GM18861 (cell line): ENCODE measurements around the gene EYS.
"Not testable (repeated sequence)": the region's sequence is repeated elsewhere in the genome, so short reads cannot be mapped to it uniquely, and the experiment has no call there.

Experiments
- ATAC-seq: cut with Tn5 transposase; IDR thresholded peaks from one replicate; pipeline ENCODE4 v1.9.1; 2021; ENCODE audit not compliant: unreplicated experiment

EYS gene

DNA sequence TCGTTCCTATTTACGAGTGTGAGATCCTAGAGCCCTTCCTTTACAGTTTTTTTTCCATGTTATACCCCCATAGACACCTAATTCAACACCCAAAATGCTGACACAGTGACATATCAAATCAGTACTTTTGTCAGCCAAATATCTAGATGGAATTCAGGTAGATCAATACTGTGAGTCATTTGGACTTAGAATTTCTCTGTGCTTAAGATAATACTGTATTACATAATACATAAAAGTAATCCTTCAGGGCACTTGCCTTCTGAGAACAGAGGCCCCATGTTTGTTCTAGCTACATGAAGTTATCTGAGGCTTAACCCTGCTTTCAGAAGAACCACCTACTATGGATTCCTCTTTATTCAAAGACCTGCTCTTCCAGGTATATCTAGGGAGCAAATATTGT, 1448.3 kb downstream of the EYS start:
- ATAC-seq: no peak

DNA sequence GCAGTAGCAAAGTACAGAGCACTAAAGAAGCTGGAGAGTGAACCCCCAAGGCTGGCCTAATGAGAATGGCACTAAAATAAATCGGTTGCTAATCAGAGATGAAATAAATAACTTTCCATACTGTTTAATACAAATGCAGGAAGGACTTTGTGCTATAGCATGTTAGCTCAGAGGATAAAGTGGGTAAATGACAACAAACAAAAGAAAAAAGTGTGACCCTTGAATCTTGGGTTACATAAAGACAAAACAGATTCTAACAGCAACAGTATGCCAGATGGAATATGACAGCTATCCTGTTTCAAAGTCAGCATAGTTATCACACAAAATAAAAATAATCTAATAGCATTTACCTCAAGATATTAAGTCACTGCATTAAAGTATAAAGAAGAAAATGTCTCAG, 1448.7 kb downstream of the EYS start:
- ATAC-seq: no peak

DNA sequence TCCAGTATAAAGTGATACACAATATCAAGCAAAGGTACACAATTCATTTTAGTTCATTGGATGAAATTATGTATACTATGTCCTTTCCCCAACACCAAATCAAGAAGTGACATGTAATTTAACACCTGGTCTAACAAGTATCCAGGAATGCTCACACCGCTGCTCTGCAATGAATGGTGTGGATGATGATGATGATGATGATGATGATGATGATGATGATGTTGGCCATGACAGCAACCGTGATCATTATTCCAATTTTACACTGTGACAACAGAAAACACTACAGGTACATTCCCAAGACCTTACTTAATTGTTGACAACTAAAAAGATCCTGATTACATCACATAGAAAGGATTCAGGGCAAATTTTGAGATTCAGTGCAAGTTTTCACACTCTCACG, 1449.4 kb downstream of the EYS start:
- ATAC-seq: no peak

DNA sequence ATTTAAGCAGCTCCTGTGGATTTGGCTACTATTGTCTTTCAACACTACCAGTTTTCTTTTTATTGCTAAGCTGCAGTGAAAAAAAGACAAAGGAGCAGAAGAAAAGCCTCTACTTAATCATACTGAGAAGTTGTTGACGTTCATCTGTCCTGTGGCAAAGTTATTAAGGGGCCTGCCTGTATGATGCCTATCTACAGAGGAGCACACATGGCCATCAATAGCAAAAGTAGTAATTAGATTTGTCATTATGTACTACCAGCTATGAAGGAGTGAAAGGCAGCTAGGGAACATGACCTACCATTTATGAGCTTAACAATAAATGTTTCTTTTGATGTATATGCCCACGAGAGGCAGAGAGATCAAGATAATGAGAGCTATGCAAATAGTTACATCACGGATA, 1450.5 kb downstream of the EYS start:
- no peak for ATAC-seq

DNA sequence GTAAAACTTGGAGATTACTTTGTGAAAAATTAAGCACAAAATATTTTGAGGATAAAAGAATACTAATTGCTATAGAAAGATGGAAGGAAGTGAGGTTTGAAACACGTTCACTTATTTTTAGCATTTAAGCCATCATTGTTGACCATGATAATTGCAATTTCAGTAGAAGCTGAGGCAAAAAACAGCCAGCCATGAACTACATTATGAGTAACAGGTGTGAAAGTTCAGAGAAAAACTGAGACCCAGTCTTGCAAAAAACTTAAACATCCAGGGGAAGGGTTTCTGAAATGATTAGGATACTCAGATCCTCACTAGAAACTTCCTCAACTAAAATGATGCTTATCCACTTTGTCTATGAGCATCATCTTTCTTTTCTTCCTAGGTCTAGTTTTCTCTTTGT, 1452.0 kb downstream of the EYS start:
- ATAC-seq: no peak

DNA sequence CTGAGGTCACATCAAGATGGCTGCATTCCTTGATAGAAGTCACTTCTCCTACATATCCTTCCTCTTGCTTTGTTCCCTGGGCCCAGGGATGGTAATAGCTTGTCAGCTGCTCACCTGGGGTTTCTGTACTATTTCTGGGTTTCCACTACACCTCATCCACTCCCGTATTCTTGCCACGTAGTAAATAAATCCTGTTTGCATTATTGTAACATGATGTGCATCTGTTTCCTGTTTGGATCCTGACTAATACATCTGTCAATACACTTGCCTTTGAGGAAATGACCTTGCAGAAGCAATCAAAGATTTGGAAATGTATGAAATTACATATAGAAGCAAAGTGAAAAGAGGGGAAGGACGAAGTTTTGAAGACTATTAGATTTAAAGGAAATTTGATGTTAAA, 1452.5 kb downstream of the EYS start:
- no peak for ATAC-seq

DNA sequence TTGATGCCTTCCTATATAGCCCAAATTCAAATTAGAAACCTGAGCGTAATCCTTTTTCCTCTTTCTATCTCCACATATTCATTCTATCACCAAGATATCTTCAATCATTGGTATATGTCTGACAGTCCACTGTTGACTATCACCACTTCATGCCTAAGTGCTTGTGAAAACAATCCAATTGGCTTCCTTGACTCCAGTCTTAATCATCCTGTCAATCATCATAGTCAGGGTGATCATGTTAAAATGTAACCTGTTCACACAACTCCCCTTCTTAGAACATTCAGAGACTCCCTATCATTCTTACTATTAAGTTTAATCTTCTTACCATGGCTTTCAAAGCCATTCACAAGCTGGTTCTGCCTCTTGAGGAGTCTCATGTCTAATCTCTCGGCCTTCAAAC, 1454.8 kb downstream of the EYS start:
- ATAC-seq: no peak

DNA sequence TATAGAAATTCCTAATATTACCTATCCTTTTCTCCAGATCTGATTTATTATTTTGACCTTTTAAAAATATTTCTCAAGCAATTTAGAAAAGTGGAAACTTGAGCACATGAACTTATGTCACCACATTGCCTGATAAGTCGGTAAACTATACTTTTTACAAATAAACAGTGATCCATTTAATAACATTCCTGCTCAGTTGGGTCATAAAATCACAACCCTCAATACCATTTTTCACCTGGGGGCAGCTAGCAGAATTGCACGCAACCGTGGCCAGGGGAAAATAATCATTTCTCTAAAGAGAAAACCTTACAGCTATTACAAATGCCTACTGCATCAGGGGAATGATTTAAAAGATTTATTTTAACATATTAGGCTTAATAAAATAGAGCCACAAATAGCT, 1456.9 kb downstream of the EYS start:
- no peak for ATAC-seq

DNA sequence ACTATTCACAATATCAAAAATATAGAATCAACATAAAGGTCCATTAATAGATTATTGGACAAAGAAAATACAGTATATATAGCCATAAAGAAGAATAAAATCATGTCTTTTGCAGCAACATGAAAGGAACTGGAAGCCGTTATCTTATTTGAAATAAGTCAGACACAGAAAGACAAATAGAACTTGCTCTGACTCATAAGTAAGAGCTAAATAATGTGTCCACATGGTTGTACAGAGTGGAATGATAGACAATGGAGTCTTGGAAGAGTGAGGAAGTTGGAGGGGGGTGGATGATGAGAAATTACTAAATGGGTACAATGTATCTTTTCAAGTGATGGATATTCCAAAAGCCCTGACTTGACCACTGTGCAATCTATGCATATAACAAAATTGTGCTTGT, 1457.9 kb downstream of the EYS start:
- ATAC-seq: no peak

DNA sequence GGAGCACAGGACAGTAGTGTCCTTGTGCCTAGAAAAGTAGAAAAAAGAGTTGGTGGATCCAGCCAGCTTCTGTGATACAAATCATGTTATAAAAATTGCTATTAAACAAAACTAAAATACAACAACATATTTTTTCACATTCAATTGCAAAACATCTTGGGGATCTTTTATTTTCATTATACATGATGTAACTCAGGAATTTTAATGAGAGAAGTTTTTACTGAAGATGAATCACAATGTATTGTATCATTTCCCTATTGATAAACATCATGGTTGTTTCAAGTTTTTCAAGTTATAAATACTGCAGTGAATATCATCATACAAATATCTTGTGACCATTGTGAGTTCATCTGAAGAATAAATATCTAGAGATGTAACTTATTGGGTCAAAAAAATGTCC, 1463.4 kb downstream of the EYS start:
- no peak for ATAC-seq

DNA sequence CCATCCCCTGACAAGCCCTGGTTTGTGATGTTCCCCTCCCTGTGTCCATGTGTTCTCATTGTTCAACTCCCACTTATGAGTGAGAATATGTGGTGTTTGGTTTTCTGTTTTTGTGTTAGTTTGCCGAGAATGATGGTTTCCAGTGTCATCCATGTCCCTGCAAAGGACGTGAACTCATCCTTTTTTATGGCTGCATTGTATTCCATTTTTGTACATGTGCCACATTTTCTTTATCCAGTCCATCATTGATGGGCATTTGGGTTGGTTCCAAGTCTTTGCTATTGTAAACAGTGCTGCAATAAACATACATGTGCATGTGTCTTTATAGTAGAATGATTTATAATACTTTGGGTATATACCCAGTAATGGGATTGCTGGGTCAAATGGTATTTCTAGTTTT, 1468.1 kb downstream of the EYS start:
- ATAC-seq: not testable (repeated sequence)

DNA sequence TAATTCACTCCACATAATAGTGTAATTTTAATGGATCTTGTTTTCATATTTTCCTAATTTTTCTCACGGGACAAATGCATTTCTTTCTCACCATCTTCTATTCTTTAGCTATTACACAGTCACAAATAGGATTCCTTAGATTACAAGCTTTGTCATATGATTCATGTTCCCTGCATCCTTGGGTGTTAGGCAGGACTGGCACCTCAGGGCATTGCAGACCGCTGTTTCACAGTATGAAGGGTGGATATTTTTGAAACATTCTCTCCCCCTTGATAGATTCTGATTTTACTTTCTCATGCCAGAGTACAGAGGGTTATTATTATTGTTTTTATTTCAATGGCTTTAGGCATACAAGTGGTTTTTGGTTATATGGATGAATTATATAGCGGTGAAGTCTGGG, 1469.0 kb downstream of the EYS start:
- no peak for ATAC-seq

DNA sequence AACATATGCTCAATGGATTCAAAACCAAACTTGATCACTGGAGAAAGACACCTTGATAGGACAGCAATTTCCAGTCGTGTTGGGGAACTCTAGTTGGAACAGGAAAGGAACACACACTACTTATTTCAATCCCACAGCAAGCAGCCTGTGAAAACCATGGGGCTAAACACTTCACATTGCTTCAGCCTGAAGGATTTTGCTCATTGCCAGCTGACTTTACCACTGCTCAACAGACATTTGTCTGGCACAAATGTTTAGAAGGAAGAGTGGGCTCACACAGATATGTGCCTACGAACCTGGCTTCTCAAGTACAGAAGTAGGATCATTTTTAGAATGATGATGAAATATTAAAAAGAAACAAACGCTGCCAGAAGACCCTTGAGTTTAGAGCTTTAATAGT, 1473.3 kb downstream of the EYS start:
- no peak for ATAC-seq

DNA sequence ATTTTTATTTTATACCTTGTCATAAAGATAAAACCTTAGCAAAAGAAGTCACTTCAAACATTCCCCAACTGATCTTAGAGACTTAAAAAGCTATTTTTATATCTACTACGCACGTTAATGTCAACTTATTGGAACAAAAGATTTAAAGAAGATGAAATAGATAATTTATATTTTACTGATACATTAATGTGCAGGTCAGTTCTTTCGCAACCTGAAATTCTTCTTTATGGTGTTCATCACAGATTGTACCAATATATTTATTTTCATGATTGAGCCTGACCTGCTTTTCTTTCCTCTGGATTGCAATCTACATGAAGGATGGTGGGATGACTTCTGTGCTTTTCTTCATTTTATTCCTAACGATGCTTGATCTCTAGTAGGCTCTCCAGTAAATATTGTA, 1475.1 kb downstream of the EYS start:
- no peak for ATAC-seq

DNA sequence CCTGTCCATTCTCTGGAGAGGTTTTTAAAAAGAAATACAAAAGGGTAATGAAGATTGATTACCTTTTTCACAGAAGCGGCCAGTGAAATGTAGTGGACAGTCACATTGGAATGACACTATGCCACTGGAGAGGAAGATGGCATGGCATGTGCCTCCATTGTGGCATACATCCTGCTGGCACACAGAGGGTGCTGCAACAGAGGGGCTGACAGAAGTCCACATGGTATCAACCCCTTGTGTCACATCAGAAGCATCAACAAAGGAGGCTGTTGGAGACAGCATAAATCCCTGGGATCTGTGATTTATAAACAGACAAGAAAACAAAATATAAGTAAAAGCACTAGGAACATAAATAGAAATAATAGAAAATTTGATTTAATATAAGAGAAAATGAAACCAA, 1476.5 kb downstream of the EYS start:
- no peak for ATAC-seq

DNA sequence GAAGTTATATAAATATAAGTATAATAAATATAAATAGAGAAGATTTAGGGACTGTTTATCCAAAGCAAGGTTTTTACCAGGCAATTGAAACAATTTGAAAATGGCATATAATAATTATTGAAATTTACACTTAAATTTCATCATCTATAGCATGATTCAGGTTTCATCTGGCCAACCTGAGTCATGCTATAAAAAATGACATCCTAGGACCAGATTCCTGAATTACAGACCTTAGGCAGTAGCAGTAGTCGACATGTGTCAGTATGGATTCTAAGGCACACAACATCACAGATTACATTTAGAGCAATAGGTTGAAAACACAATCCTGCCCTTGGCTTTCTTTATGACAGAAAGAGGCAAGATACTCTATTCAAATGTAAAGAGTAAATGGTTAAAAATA, 1479.2 kb downstream of the EYS start:
- ATAC-seq: no peak

DNA sequence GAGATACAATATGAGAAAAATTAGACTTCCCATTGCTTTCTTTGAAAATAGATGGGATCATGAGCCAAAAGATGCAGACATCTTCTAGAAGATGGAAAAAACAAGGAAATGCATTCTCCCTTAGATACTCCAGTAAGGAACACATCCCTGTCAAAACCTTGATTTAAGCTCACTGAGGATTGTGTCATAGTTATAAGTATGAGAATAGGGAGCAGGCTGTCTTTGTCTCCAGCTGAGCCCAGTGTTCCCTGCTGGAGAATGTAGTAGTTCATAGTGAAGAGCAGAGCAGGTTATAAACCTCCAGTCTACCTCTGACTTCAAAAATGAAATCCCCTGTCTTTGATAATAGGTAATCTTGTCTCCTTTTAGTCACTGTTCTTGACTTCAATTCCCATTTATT, 1481.5 kb downstream of the EYS start:
- ATAC-seq: no peak

DNA sequence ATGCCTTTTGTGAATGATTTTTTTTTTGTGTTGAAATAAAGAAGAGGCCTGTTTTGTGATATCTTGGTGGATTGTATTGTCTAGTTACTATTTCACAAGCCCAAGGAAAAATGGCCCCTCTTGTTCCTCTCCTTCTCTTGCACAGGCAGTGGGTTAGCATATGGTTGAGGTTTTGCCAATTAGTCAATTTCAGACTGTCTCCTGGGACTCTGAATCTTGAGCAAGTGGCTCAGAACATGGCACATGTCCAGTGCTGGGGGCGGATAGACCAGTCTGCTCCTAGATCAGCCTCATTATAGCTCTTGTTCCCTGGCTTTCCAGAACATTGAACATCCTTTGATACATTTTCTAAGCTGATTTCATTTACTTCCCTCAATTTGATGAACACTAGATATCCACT, 1482.2 kb downstream of the EYS start:
- ATAC-seq: no peak

DNA sequence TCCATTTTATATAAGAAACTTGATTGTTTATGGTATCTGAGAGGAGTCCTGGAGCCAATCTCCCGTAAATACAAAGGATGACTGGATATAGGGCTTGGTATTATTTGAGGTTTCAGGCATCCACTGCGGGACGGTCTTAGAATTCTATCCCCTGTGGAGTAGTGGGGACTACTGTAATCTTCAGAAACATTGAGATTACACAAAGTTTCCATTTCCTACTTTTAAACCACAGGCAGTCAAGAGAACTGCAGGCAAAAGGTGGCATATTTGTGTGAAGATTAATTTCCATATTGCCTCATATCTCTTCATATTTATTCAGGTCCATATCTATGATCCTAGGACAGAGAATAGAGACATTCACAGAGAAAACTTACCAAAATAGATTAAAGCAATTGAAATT, 1485.2 kb downstream of the EYS start:
- peak; percentile 45 for ATAC-seq

DNA sequence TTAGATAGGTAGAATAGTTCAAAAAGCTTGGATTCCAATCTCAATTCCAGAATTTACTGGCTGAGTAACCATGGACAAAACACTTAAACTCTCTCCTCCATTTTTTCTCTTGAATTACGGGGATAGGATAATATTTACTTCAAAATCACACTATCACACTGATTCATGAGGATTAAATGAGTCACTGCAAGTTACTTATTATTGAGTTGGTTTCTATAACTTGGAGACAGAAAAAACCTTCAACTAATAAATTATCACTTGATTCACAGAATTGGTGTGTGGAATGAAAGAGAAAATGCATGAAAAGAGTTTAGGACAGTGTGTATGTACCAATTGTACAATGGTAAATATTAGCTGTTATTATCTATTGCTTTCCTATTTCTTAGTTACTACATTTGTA, 1486.2 kb downstream of the EYS start:
- ATAC-seq: no peak

DNA sequence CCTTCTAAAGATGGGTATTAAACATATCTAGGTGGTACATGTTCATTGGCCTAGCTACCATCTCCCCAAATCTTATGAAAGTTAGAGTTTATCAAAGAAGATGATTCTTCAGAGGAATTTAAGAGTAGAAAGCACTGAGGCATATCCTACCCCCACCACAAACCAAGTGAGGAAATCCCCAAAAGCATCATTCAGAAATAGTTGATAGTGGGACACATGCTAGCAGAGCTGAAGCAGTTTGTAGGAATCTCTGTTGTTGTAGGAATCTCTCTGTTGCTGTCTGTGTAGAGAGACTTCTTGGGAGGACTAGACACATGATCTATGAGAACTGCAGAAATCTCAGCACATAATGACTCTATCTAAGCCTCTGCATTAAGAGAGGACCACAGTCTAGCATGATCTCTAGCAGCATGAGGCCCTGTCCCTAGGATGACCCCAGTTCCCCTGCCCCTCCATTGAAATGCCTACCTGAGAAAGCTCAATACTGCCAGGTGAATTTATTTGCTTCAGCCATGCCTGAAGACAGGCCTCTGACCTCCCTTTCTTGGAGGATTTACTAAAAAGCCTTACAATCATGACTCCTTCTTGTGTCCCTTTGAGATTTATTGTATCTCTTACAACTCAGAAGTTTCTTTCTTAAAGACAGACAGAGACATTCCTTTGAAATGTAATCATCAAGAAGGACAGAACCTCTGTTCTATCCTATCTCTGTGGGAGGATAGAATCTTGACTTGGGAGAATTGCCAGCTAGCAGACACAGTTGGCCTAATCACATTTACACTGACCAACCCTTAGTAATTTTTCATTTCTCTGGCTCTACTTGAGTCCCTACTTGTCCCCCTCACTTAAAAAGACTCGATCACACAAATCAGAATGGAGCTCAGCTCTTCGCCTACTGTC, 1489.1 kb downstream of the EYS start:
- ATAC-seq: peak; percentile 57

DNA sequence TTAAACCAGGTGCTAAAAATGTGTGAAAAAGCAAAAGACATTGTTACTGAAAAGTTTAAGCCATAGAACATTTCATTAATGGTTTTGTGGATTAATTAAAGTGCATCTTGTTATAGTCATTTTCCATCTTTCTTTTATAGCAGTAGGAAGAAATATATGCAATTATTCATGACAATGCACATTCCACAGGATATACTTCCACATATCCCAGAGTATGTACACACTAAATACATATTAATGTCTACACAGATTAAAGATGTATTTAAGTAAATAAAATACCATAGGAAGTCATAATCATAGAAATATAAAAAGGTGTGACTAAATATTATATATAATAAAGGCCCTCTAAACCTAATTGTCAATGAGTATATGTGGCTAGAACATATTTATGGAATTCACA, 1492.7 kb downstream of the EYS start:
- ATAC-seq: no peak

DNA sequence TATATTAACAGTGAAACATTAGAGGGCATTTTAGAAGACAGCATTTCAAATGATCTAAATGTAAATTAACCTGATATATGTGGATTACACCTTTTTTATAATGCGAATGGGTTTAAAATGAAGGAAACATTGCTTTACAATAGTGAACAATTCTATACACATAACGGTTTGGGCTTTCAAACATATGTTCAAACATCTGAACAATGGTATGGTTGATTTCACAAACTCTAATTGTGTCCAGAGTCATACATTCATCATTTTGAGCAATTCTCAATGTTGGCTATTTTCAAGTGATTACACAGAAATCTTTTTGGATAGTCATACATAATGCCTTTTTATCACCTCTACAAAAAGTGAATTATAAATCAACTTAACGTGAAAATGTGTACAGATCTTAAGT, 1493.3 kb downstream of the EYS start:
- no peak for ATAC-seq
